SK-N-SH (cell line): ENCODE measurements around the gene ARPC5L.

ENCODE experiments used
- POLR2AphosphoS5 ChIP-seq: IDR thresholded peaks from 2 replicates; pipeline ENCODE4 v1.6.1; 2012; ENCODE audit warnings: low read depth, low read length
- TF ChIP-seq, protein P1 (sequence below): IDR thresholded peaks from 2 replicates; pipeline ENCODE4 v1.4.0; 2012; ENCODE audit warnings: low read depth
- TF ChIP-seq, protein P2 (sequence below): fragments of 200-600 bp; sonication (generic); IDR thresholded peaks from 2 replicates; pipeline ENCODE4 v1.6.1; 2017; ENCODE audit warnings: antibody characterized with exemption, mild to moderate bottlenecking, moderate library complexity

DNA sequence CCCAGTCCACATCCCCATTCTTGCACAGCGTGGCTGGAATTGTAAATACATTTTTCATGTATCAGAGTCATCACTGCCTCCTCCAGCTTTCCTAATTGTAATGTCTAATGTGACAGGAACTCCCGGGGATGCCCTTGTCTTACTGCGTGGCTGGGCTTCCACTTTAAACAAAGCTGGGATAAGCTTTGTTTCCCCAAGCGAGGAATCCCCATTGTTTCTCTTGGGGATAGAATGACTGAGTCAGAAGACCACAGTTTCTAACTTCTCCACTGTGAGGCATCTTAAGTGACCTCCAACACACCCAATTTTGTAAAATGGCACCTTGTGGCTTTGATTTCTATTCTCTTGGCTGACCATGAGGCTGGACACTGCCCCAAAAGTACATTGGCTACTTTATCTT lies 22.4 kb downstream of the ARPC5L start:
- TF ChIP-seq, protein P1, sequence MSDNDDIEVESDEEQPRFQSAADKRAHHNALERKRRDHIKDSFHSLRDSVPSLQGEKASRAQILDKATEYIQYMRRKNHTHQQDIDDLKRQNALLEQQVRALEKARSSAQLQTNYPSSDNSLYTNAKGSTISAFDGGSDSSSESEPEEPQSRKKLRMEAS: no peak
- no peak for TF ChIP-seq POLR2AphosphoS5
- TF ChIP-seq, protein P2, sequence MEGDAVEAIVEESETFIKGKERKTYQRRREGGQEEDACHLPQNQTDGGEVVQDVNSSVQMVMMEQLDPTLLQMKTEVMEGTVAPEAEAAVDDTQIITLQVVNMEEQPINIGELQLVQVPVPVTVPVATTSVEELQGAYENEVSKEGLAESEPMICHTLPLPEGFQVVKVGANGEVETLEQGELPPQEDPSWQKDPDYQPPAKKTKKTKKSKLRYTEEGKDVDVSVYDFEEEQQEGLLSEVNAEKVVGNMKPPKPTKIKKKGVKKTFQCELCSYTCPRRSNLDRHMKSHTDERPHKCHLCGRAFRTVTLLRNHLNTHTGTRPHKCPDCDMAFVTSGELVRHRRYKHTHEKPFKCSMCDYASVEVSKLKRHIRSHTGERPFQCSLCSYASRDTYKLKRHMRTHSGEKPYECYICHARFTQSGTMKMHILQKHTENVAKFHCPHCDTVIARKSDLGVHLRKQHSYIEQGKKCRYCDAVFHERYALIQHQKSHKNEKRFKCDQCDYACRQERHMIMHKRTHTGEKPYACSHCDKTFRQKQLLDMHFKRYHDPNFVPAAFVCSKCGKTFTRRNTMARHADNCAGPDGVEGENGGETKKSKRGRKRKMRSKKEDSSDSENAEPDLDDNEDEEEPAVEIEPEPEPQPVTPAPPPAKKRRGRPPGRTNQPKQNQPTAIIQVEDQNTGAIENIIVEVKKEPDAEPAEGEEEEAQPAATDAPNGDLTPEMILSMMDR: no peak
